Right lobe of liver (tissue), 6 donors: ENCODE results near the gene MED27. TPM values are rescaled to one million over a fixed set of nuclear protein-coding genes. Genes with fewer than 3 reads are reported as not detected.
A peak's percentile ranks its signal among the peaks of the same experiment; 100 is the strongest.

Experiments
- ATAC-seq, 4 donors: fragments of 200-7000 bp; cut with Tn5 transposase; one replicate each; pipeline ENCODE4 v1.9.1; 2020; ENCODE audit warnings: mild to moderate bottlenecking in 4 of 4, moderate library complexity in 4 of 4
- DNase-seq, 3 donors: peaks; one replicate each; pipeline ENCODE4 v3.0.0-alpha.2; 2020
- H3K27ac ChIP-seq, 3 donors: fragments of 200-600 bp; one replicate each; pipeline ENCODE4 v1.8.0; 2022
- H3K27me3 ChIP-seq, 2 donors: fragments of 200-600 bp; one replicate each; pipeline ENCODE4 v1.8.0; 2022
- H3K36me3 ChIP-seq, 4 donors: fragments of 200-600 bp; sonication (generic) in 1 of 4; one replicate each; pipeline versions ENCODE4 v1.5.1 to v1.8.0; 2017 to 2022; ENCODE audit warnings: control low read depth in 1 of 4
- H3K4me1 ChIP-seq, 4 donors: fragments of 200-600 bp; sonication (generic) in 1 of 4; one replicate each; pipeline versions ENCODE4 v1.5.1 to v1.8.0; 2017 to 2022; ENCODE audit warnings: control low read depth in 1 of 4
- H3K4me3 ChIP-seq, 3 donors: fragments of 200-600 bp; one replicate each; pipeline ENCODE4 v1.8.0; 2022
- H3K9me3 ChIP-seq, 4 donors: fragments of 200-600 bp; sonication (generic) in 1 of 4; one replicate each; pipeline versions ENCODE4 v1.5.1 to v1.8.0; 2017 to 2022; ENCODE audit warnings: control low read depth in 1 of 4
- POLR2A ChIP-seq: fragments of 450-650 bp; IDR thresholded peaks from one replicate; pipeline ENCODE4 v1.6.1; 2017; ENCODE audit warnings: antibody characterized with exemption, mild to moderate bottlenecking
- WGBS: methylation state at CpG from one replicate; pipeline ENCODE4 v1.1.6; 2018; ENCODE audit warnings: low coverage, low lambda C conversion rate; ENCODE audit not compliant: insufficient coverage; ENCODE audit errors: missing lambda C conversion rate; 5-methylcytosine and 5-hydroxymethylcytosine counted together
- intact Hi-C, 2 donors: fragments of 100-400 bp; cut with DNase I; formaldehyde crosslinking; loops; one replicate each; pipeline versions ENCODE4 v1.11.2 to v1.14.1; 2022
- total RNA-seq, 6 experiments: library from RNA; depleted of rRNA in 2 of 6; stranded (reverse); fragments of >200 nt in 2 of 6; fragmentation: NEBNext Ultra II Directional in 3 of 6; extraction: Animal tissue kit (Norgen Biotek cat#: 25700) in 3 of 6; gene quantifications; one replicate each; pipeline versions ENCODE4 v1.1.0 to v1.2.4, GENCODE V29; 2016 to 2023
- TF ChIP-seq, protein P1 (sequence below), 4 donors: fragments of 200-600 bp in 3 of 4; fragments of 450-650 bp in 1 of 4; IDR thresholded peaks; one replicate each; pipeline versions ENCODE4 v1.5.1 to v1.8.0; 2016 to 2022; ENCODE audit warnings: antibody characterized with exemption in 4 of 4, mild to moderate bottlenecking in 2 of 4
- donor health status: DM: no; HTN: yes; CAD: no.
- donor health status: DM: no; HTN: no; CAD: no.
- donor health status: DM: no; HTN: no; CAD: no.
- donor health status: DM: no; HTN: yes; CAD: no.
- donor health status: DM: no; HTN: yes; CAD: no.

Gene MED27
- total RNA-seq, 6 experiments from 2014 or later, result 4.6 to 7.3 (median 6.1) TPM

DNA sequence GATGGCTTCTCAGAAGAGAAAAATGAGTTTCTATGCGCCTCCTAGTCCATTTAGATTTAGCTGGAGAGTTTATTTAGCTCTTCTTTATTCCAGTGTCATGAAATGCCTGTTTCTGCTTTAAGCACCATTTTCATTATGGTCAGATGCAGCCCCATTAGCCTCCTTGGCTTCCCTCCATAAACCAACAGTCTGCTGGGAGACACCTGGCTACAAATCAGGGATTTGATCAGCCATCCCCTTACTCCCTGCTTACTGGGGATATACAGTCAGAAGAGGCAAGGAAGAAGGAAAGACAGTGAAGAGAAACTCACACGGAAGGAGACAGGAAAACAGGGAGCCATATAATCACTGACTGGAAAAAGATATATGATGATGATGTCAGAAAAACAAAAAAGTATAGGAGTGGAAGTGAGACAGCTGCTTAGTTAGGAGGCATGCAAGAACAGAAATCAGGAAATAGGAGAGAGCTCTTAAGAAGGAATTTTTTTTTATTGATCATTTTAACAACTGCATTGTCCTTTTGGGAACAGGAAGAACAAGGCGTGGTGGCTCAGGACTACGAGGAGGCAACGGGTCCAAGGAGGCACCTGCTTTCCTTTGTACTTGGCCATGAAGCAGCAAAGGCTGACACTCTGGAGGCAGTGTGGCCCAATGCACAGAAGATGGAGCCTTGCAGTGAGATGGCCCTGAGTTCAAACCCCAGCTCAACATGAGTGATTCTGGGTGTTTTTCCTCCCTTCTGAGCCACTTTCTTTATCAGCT, 56.1 kb downstream of the MED27 start:
- ATAC-seq, result no peak
- intact Hi-C loops, result no loop called here
- 68% methylated on average over 5 of the region's 5 CpGs for WGBS

DNA sequence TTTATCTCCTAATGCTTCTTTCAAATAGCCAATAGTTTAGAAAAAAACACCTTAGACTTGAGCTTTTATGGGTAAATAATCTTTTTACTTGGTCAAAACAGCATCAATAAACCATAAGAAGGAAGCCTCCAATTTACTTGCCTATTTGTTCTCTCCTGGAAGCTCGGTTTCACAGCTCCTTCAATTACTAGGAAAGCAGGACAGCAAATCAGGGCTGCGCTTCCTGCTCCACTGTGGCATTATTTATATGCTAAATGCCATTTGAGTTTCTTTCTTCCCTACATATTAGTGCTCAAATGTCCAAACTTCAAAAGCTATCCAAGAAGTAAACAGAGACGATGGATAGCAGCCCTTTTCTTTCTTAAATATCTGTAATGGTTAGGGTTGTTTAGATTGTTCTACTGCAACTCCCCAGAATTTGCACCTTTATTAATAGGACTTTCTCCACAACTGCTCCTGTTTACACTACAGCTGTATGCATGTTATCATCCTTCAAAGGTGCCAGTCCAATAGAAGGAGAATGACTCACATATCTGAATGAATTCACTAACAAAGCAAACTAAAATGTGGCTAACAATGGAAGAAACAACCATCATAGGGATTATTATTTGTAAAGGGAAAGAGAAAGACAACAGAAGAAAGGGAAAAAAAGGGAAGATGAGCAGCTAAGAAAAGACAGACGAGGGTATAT, 58.7 kb downstream of the MED27 start:
- intact Hi-C loops, result no loop called here
- no peak for TF ChIP-seq POLR2A
- TF ChIP-seq, protein P1, sequence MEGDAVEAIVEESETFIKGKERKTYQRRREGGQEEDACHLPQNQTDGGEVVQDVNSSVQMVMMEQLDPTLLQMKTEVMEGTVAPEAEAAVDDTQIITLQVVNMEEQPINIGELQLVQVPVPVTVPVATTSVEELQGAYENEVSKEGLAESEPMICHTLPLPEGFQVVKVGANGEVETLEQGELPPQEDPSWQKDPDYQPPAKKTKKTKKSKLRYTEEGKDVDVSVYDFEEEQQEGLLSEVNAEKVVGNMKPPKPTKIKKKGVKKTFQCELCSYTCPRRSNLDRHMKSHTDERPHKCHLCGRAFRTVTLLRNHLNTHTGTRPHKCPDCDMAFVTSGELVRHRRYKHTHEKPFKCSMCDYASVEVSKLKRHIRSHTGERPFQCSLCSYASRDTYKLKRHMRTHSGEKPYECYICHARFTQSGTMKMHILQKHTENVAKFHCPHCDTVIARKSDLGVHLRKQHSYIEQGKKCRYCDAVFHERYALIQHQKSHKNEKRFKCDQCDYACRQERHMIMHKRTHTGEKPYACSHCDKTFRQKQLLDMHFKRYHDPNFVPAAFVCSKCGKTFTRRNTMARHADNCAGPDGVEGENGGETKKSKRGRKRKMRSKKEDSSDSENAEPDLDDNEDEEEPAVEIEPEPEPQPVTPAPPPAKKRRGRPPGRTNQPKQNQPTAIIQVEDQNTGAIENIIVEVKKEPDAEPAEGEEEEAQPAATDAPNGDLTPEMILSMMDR (IDR thresholded peaks at IDR 0.05), result no peak
- Histone ChIP-seq H3K36me3 (no peaks in the 10 kb centered on the region), H3K9me3 (no peaks in the 10 kb centered on the region), H3K27ac (no peak overlapping the region), H3K27me3 (no peaks in the 10 kb centered on the region), H3K4me3 (no peak overlapping the region), H3K4me1 (peaks cover 0 to 4% (median 0%) of the 10 kb centered on the region in 4 donors)
- WGBS, result 64% methylated on average over 4 of the region's 4 CpGs
- no peak for ATAC-seq
- DNase-seq, result no peak

More for the DNA sequence above, 56.1 kb downstream of the MED27 start:
- H3K4me3 ChIP-seq, result no peak overlapping the region
- TF ChIP-seq POLR2A, result no peak
- TF ChIP-seq, protein P1 (IDR thresholded peaks at IDR 0.05), result no peak
- no peaks in the 10 kb centered on the region for H3K36me3 ChIP-seq
- H3K4me1 ChIP-seq, result peaks cover 0 to 4% (median 0%) of the 10 kb centered on the region in 4 donors
- no peaks in the 10 kb centered on the region for H3K27me3 ChIP-seq
- H3K27ac ChIP-seq, result no peak overlapping the region
- H3K9me3 ChIP-seq, result no peaks in the 10 kb centered on the region
- DNase-seq, result no peak

DNA sequence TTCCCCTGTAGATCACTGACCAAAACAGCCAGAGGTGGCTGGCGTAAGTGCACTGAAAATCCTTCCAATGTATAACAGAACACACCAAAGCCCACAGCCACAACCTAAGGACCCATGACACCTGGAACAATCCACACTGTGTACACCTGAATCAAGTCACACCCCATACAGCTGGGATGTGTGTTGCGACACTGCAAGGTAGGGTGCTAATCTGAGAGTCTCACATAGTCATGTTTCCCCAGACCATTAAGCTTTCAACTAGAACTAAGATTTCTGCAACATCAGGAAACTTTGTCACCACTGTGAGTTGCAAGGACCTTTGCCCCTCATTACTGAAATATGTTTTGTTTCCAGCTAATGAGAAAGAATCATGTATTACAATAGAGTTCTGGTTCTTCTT, 59.4 kb downstream of the MED27 start:
- peaks cover 0 to 4% (median 0%) of the 10 kb centered on the region in 4 donors for H3K4me1 ChIP-seq
- no peak overlapping the region for H3K4me3 ChIP-seq
- DNase-seq (no peak), ATAC-seq (peak; percentile 23 to 46 (median 33))
- no peaks in the 10 kb centered on the region for H3K27me3 ChIP-seq
- TF ChIP-seq, protein P1 (IDR thresholded peaks at IDR 0.05), result no peak
- TF ChIP-seq POLR2A, result no peak
- WGBS, result 100% methylated on average over 2 of the region's 2 CpGs
- intact Hi-C loops, result no loop called here
- no peak overlapping the region for H3K27ac ChIP-seq
- H3K9me3 ChIP-seq, result no peaks in the 10 kb centered on the region
- H3K36me3 ChIP-seq, result no peaks in the 10 kb centered on the region

DNA sequence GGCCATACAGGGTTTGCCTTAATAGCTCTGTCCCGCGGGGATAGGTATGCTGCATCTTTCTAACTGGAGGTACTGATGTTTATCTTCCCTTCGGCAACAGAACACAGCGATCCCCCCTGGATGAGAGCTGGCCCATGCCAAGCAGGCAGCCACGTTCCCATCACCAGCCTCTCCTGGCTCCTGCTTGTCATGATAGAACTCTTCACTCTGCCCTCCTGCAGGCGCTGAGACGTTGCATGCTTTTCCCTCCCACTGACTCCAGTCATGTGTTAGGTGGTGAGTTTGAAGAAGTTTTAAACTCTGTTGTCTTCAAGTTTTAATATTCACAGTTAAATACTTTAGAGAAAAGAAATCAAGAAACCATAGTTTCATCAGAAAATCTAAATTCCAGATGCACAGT, 60.0 kb downstream of the MED27 start:
- intact Hi-C loops, result no loop called here
- H3K36me3 ChIP-seq, result no peaks in the 10 kb centered on the region
- no peak for DNase-seq
- ATAC-seq, result no peak
- WGBS, result 84% methylated on average over 6 of the region's 7 CpGs
- H3K27ac ChIP-seq, result no peak overlapping the region
- TF ChIP-seq POLR2A, result no peak
- TF ChIP-seq, protein P1 (IDR thresholded peaks at IDR 0.05), result no peak
- H3K9me3 ChIP-seq, result no peaks in the 10 kb centered on the region
- H3K27me3 ChIP-seq, result no peaks in the 10 kb centered on the region
- H3K4me3 ChIP-seq, result no peak overlapping the region
- H3K4me1 ChIP-seq, result peaks cover 0 to 4% (median under 1%) of the 10 kb centered on the region in 4 donors
